ENCODE data around the gene SEC14L1.
"Not testable (repeated sequence)": the region's sequence is repeated elsewhere in the genome, so short reads cannot be mapped to it uniquely, and the experiment has no call there.

The SEC14L1 gene

GRCh38 chr17:77142689-77143088, 1.9 kb downstream of the SEC14L1 start:
- DNase-seq: no peak

- no peak for DNase-seq
These were observed 2.5 kb downstream of the SEC14L1 start for GRCh38 chr17:77143306-77143705.

- DNase-seq: no peak
These were observed 3.5 kb downstream of the SEC14L1 start for GRCh38 chr17:77144227-77144626.

GRCh38 chr17:77145224-77145611, 4.4 kb downstream of the SEC14L1 start:
- no peak for DNase-seq

- peak; percentile 72 for DNase-seq
These were observed 5.0 kb downstream of the SEC14L1 start for GRCh38 chr17:77145612-77146245.

- no peak for DNase-seq
These were observed 5.5 kb downstream of the SEC14L1 start for GRCh38 chr17:77146246-77146632.

GRCh38 chr17:77146882-77147281, 6.1 kb downstream of the SEC14L1 start:
- DNase-seq: no peak

GRCh38 chr17:77147357-77147801, 6.6 kb downstream of the SEC14L1 start:
- no peak for DNase-seq

GRCh38 chr17:77148077-77148939, 7.5 kb downstream of the SEC14L1 start:
- no peak for DNase-seq

GRCh38 chr17:77148940-77149510, 8.3 kb downstream of the SEC14L1 start:
- no peak for DNase-seq

GRCh38 chr17:77150196-77150595, 9.4 kb downstream of the SEC14L1 start:
- no peak for DNase-seq

GRCh38 chr17:77151186-77151585, 10.4 kb downstream of the SEC14L1 start:
- DNase-seq: no peak

GRCh38 chr17:77152056-77152455, 11.3 kb downstream of the SEC14L1 start:
- DNase-seq: not testable (repeated sequence)

GRCh38 chr17:77153472-77153871, 12.7 kb downstream of the SEC14L1 start:
- no peak for DNase-seq

GRCh38 chr17:77153999-77154586, 13.3 kb downstream of the SEC14L1 start:
- DNase-seq: no peak

- DNase-seq: no peak
These were observed 14.4 kb downstream of the SEC14L1 start for GRCh38 chr17:77155125-77155524.

GRCh38 chr17:77157766-77158165, 17.0 kb downstream of the SEC14L1 start:
- DNase-seq: not testable (repeated sequence)

GRCh38 chr17:77160091-77160874, 19.5 kb downstream of the SEC14L1 start:
- no peak for DNase-seq

GRCh38 chr17:77160875-77161530, 20.2 kb downstream of the SEC14L1 start:
- DNase-seq: no peak

- DNase-seq: no peak
These were observed 21.2 kb downstream of the SEC14L1 start for GRCh38 chr17:77161953-77162352.

- no peak for DNase-seq
These were observed 22.2 kb downstream of the SEC14L1 start for GRCh38 chr17:77163001-77163400.
